Right renal cortex interstitium (tissue), 3 donors: ENCODE measurements around the gene ACAP3. TPM values are rescaled to one million over a fixed set of nuclear protein-coding genes. Genes with fewer than 3 reads are reported as not detected.

ENCODE experiments used
- DNase-seq, 3 donors: peaks; one replicate each; pipeline ENCODE4 v3.0.0-alpha.2; 2013; ENCODE audit warnings: low read depth in 3 of 3, low spot score in 2 of 3
- polyA plus RNA-seq, 3 donors: library from polyadenylated mRNA; unstranded; fragments of 120-200 nt; gene quantifications; one replicate each; pipeline ENCODE4 v1.2.1, GENCODE V29; 2013; ENCODE audit not compliant: insufficient read length in 3 of 3

The ACAP3 gene
- polyA plus RNA-seq, 3 donors = 15.1 to 18.0 (median 16.1) TPM

DNA sequence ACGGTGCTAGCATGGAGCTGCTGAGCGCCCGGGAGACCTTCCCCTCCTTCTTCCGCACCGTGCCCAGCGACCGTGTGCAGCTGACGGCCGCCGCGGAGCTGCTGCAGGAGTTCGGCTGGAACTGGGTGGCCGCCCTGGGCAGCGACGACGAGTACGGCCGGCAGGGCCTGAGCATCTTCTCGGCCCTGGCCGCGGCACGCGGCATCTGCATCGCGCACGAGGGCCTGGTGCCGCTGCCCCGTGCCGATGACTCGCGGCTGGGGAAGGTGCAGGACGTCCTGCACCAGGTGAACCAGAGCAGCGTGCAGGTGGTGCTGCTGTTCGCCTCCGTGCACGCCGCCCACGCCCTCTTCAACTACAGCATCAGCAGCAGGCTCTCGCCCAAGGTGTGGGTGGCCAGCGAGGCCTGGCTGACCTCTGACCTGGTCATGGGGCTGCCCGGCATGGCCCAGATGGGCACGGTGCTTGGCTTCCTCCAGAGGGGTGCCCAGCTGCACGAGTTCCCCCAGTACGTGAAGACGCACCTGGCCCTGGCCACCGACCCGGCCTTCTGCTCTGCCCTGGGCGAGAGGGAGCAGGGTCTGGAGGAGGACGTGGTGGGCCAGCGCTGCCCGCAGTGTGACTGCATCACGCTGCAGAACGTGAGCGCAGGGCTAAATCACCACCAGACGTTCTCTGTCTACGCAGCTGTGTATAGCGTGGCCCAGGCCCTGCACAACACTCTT is 24.5 kb upstream of the ACAP3 start:
- no peak for DNase-seq

DNA sequence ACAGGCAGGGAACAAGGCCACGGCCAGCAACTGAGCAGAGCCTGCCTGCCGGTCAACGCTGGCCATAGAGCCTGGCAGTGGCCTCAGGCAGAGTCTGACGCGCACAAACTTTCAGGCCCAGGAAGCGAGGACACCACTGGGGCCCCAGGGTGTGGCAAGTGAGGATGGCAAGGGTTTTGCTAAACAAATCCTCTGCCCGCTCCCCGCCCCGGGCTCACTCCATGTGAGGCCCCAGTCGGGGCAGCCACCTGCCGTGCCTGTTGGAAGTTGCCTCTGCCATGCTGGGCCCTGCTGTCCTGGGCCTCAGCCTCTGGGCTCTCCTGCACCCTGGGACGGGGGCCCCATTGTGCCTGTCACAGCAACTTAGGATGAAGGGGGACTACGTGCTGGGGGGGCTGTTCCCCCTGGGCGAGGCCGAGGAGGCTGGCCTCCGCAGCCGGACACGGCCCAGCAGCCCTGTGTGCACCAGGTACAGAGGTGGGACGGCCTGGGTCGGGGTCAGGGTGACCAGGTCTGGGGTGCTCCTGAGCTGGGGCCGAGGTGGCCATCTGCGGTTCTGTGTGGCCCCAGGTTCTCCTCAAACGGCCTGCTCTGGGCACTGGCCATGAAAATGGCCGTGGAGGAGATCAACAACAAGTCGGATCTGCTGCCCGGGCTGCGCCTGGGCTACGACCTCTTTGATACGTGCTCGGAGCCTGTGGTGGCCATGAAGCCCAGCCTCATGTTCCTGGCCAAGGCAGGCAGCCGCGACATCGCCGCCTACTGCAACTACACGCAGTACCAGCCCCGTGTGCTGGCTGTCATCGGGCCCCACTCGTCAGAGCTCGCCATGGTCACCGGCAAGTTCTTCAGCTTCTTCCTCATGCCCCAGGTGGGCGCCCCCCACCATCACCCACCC is 23.6 kb upstream of the ACAP3 start, which contains the start of gene TAS1R3:
TSS of gene TAS1R3 (plus strand) at position 213 of the 898 bp plus-strand sequence. CDS start at position 279, 66 bp downstream.
- no peak for DNase-seq

DNA sequence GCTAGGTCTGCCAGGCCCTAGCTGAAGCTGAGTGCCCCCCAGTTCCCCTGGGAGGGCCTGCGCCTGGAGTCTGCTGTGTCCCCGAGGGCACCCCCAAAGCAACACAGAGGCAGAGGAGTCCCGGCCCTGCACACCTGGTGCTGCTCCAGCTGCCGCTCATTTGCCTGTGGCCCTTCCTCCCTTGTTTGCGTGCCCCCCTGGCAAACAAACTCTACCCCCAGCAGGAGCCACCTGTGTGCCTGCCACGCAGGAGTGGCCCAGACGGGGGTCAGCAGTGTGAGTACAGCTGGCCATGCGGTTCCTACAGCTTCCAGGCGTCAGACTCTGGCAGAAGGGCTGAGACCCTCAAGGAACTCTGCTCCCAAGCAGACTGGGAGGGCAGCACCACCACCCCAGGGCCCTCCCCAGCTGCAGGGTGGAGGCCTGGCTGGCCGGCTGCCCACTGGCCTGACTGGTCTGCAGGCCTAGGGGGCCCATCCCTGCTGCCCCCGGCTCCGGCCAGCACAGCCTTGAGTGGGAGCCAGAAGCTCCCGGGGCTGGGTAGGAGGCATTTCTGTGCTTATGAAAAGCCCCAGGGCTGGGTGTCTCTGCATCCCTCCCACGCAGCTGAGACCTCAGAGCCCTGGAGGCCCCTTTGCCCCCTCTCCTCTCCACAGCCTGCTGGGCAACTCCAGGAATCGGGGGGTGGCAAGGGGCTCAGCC is 22.8 kb upstream of the ACAP3 start:
- no peak for DNase-seq

DNA sequence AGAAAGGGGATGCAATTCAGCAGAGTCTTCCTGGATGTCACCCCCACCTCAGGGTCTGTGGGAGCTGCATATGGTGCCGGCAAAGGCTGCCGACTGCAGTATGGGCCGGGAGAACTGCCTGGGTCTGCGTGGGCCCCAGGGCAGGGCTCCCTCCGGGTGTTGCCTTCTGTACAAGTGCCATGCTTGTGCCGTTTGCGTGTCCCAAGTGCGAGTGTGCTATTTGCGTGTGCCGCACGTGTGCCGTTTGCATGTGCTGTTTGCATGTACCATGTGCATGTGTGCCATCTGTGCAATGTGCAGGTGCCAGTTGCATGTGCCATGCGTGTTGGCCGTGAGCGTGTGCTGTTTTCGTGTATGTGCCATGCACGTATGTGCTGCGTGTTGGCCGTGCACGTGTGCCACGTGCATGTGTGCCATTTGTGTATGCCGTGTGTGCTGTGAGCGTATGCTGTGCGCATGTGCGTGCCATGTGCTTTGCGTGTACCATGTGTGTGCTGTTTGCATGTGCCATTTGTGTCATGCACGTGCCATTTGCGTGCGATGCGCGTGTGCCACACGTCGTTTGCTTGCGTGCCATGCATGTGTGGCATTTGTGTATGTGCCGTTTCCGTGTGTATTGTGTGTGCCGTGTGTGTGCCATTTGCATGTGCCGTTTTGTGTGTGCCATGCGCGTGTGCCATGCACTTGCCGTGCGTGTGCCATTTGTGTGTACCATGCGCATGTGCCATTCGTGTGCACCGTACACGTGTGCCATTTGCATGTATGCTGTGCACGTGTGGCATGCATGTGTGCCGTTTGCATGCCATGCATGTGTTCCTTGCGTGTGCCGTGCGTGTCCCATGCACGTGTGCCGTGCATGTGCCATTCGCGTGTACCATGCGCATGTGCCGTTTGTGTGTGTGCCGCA is 21.8 kb upstream of the ACAP3 start:
- DNase-seq = no peak

DNA sequence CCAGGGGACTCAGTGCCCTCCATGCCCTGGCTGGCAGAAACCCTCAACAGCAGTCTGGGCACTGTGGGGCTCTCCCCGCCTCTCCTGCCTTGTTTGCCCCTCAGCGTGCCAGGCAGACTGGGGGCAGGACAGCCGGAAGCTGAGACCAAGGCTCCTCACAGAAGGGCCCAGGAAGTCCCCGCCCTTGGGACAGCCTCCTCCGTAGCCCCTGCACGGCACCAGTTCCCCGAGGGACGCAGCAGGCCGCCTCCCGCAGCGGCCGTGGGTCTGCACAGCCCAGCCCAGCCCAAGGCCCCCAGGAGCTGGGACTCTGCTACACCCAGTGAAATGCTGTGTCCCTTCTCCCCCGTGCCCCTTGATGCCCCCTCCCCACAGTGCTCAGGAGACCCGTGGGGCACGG is 20.5 kb upstream of the ACAP3 start:
- DNase-seq = no peak

DNA sequence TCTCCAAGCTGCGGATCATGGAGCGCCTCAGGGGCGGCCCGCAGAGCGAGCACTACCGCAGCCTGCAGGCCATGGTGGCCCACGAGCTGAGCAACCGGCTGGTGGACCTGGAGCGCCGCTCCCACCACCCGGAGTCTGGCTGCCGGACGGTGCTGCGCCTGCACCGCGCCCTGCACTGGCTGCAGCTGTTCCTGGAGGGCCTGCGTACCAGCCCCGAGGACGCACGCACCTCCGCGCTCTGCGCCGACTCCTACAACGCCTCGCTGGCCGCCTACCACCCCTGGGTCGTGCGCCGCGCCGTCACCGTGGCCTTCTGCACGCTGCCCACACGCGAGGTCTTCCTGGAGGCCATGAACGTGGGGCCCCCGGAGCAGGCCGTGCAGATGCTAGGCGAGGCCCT is 19.6 kb upstream of the ACAP3 start:
- no peak for DNase-seq

DNA sequence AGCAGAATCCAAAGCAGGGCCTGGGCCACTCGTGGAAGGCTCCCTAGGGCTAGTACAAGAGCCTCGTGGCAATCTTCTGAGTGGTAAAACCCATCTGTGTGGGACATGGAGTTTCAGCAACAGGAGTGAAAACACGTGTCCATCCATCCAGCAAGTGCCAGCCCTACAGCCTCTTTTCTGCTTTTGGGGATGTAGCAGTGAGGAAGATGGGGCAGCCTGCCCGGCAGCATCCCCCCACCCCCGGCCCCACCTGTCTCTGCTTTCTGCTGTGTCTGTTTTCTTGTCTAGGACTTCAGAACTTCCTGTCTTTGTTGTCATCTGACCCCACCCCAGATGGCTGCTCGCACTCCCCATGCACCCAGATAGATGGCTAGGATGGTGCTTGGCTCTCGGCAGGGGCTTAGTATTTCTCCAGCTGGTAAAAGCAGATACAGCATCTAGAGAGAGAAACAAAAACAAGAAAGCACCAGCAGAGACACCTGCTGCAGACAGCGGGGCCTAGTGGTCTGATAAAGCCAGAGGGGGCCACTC is 18.4 kb upstream of the ACAP3 start:
- no peak for DNase-seq

DNA sequence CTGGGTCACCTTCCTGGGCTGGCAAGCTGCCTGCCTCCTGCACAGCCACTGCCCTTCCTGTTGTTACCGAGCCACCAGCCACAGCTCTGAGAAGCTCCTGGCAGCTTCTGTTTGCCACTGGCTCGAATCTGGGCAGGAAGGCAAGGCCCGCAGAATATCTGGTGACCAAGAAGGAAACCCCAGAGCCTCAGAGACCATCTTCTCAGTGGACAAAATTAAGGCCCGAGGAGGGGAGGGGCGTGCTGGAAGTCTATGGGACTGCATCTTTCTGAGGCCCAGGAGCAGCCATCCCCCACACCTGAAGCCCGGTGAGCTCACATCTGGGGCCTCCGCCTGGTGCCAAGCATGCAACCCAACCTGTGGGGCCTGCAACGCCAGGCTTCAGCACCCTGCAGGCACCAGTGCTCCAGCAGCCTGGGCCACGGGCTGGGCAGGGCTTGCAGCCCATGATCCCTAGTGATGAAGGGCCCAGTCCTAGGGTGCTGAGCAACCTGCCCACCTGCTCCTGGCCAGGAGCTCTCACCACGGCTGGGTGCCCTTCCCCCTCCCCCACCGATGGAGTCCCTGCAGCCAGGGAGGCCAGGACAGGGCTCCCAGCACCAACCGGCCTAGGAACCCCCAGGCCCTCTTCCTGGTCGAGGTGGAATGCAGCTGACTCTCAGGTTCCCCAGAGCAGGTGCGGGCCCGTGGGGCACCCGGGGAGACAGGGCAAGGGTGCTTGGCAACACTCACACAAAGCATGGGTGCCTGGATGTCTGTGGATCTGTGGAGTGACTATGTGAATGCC is 17.8 kb upstream of the ACAP3 start:
- no peak for DNase-seq

DNA sequence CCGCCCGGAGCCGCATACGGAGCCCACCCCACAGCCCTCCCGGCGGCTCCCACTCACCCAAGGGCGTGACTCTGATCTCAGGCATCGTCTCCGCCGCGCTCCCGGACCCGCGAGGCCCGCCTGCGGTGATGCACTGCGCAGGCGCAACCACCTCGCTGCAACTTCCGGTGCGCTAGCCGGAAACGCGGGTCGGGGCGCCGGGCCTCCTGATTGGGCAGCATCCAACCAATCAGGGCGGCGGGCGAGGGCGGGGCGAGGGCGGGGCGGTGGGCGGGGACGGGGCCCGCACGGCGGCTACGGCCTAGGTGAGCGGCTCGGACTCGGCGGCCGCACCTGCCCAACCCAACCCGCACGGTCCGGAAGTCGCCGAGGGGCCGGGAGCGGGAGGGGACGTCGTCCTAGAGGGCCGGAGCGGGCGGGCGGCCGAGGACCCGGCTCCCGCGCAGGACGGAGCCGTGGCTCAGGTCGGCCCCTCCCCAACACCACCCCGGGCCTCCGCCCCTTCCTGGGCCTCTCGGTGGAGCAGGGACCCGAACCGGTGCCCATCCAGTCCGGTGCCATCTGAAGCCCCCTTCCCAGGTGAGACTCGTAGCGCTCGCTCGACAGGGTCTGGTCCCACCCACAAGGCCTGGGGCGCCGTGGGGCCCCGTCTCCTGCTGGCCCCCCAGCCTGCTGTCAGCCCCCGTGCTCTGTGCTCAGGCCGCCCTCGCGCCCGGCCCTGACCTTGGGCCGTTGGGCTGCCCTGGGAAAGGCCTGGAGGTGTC is 17.0 kb upstream of the ACAP3 start, which contains the start of the genes CPTP and INTS11:
TSS of gene CPTP (plus strand) at position 279 of the 764 bp plus-strand sequence. CDS start 2,109 bp downstream, outside the sequence.
TSS of gene INTS11 (minus strand) at position 137 of the 764 bp plus-strand sequence. CDS start at position 85, 52 bp downstream.
- DNase-seq = peak in 2 of 3 donors; percentile 76 to 78

DNA sequence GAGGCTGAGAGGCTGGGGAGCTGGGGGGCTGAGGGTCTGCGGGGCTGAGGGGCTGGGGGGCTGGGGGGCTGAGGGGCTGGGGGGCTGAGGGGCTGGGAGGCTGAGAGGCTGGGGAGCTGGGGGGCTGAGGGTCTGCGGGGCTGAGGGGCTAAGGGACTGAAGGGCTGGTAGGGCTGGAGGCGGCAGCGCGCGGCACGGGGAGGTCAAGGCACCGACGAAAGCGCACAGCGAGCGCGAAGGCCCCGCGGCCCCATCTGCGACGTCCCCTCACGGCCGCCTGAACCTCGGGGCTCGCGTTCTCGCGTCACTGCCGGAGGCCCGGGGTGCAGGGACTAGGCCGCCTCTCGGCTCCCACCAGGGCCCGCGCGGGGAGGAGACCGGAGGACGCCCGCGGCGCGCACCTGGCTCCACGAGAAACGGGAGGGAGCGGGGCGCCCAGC is 16.4 kb upstream of the ACAP3 start:
- no peak for DNase-seq

DNA sequence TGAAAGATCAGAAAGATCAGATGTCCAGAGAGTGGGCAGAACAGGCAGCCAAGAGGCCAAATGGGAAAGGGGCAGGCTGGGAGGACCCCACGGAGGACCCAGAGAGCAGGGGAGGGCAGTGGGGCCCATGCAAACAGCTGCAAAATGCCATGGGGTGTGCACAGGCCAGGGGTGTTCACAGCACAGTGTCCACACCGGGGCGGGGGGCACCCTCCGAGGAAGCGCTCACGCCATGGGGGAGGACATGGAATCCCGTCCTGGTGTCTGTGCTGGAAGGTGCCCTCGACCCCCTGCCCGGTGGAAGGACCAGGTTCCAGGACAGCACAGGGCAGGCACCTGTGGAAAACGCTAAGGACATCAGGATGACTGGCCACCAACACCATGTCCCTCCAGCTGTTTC is 15.2 kb upstream of the ACAP3 start:
- no peak for DNase-seq

DNA sequence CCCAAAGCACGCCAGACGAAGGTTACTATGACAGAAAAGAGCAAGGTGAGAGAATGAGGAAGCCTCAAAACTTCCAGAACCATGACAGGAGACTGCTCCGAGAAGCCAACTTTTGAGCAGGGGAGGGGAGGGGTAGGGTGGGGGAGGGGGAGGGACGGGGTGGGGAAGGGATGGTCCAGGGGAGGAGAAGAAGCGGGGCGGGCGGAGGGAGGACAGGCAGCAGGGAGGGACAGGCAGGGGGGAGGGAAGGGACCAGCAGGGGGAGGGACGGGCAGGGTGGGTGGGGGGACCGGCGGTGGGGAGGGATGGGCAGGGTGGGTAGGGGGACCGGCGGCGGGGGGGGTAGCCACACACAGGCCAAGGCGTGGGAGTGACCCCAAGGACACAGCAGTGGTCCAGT is 14.7 kb upstream of the ACAP3 start:
- no peak for DNase-seq

DNA sequence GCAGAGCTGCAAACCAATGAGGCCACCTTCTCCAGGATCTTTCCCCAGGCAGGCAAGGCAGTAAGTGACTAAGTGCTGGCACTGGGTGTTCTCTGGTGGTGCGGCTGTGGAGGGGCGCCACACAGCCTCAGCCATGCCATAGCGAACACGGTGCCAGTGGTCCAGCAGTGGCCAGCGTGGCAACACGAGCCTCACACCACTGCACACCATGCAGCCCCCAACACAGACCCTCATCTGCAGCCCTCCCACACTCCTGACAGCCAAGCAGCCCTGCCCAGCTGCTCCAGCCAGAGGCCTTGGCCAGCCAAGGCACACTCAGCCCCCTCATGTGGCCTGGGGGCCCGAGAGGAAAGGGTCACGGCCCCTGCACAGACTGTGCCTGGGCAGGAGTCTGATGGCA is 13.7 kb upstream of the ACAP3 start:
- DNase-seq = no peak

DNA sequence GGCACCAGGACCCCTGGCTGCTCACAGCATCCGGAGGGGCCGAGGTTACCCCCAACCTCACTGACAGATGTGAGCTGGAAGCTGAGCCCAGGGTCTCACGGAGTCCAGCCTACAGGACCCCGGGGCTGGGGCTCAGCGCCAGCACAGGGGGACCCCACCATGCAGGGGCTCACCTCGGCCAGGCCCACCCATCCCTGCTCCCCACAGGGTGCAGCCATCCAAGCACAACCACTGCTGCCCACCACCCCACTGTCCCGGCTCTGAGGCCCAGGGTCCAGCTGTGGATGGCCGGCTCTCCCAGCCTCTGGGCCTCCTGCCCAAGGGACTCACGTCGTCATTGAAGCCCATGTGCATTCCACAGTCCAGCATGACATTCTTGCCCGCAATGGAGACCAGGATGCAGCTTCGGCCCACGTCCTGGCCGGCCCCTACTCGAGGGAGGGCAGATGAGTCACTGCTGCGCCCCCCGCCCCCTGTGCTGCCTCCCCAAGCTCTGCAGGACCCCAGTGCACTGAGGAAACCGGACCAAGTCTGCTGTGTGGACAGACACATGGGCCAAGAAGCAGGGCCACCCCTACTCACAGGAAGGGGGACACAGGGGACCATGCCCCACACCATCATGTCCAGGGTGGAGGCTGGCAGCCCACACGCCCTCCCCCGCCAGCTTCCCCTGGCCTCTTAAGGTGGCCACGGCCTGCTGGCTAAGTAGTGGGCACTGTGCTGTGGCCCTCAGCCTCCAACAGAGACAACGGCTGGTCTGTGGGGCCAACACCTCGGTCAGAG is 13.1 kb upstream of the ACAP3 start:
- no peak for DNase-seq

DNA sequence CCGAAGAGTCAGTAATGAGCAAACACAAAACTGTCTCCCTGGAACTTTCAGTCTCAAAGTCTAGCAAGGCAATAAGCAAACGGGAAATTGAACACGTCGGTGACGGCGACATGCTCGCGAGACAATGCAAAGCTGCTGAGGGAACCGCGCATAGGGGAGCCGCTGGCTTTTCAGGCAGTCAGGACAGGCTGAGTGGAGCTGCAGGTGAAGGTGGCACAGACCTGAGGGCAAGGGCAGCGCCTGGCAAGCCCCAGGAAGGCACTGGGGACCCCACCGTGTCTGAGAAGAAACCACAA is 11.9 kb upstream of the ACAP3 start:
- DNase-seq = no peak

DNA sequence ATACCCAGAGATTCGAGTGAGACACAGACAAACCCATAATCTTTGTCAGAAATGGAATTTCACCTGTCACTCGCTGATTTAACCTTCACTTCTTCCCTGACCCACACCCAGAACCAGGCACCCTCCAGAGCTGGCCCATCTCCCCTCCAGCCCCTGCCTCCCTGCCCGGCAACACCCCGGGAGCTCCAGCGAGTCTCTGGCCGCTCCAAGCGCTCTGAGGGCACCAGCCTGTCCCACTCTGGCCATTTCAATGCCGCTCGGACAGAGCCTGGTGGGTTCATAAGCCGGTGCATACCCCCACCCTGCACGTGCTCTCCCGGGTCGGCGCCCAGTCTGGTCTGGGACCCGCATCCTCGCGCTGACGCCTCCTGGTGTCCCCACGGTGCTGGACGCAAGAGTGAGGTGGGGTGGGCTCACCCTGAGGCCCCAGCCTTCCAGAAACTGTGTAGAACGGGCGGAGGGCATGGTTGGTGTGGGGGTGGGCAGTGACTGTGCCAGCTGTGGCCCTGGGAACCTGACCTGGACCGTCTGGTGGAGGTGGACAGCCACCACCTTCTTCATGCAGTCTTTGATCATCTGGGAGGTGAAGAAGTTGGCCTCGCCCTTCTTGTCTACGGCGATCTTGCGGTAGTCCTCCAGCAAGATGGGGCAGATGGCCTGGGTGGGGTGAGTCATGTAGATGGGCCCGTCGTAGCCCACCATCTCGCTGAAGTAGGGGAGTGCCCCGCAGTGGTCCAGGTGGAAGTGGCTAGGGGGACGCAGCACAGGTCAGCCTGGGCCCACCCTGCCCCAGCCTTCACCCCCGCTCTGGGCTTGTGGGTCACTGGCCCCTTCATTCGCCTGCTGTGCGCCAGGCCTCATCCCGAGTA is 11.3 kb upstream of the ACAP3 start:
- no peak for DNase-seq
